DOHH2 (cell line): ENCODE measurements around the gene CIDEA.

ENCODE experiments used
- H3F3A ChIP-seq: fragments of 200-600 bp; sonication (generic), shearing (Covaris generic); 2 replicates; pipeline ENCODE4 v1.6.0; 2016; ENCODE audit warnings: antibody characterized with exemption, mild to moderate bottlenecking; ENCODE audit not compliant: control insufficient read depth, insufficient read depth
- H3K27ac ChIP-seq: fragments of 200-600 bp; sonication (generic); 2 replicates; pipeline ENCODE4 v1.5.1; 2014; ENCODE audit warnings: low read depth, mild to moderate bottlenecking, low read length, moderate library complexity
- H3K27me3 ChIP-seq: fragments of 200-600 bp; sonication (generic); 2 replicates; pipeline ENCODE4 v1.6.1; 2014; ENCODE audit warnings: mild to moderate bottlenecking, low read length, mixed read lengths; ENCODE audit not compliant: control insufficient read depth
- H3K36me3 ChIP-seq: fragments of 200-600 bp; sonication (generic); 2 replicates; pipeline ENCODE4 v1.6.1; 2014; ENCODE audit warnings: mild to moderate bottlenecking, low read length, moderate library complexity, mixed read lengths; ENCODE audit not compliant: control insufficient read depth
- H3K4me1 ChIP-seq: fragments of 200-600 bp; sonication (generic); 2 replicates; pipeline ENCODE4 v1.6.1; 2014; ENCODE audit warnings: mild to moderate bottlenecking, low read length, mixed read lengths; ENCODE audit not compliant: control insufficient read depth
- H3K4me2 ChIP-seq: fragments of 200-600 bp; sonication (generic); 2 replicates; pipeline ENCODE4 v1.6.0; 2014; ENCODE audit warnings: mild to moderate bottlenecking, low read length, moderate library complexity
- H3K4me3 ChIP-seq: fragments of 200-600 bp; sonication (generic); 2 replicates; pipeline ENCODE4 v1.5.1; 2014; ENCODE audit warnings: mild to moderate bottlenecking, low read length, mixed read lengths
- H3K79me2 ChIP-seq: fragments of 200-600 bp; sonication (generic); 2 replicates; pipeline ENCODE4 v1.6.1; 2014; ENCODE audit warnings: mild to moderate bottlenecking, low read length, mixed read lengths; ENCODE audit not compliant: control insufficient read depth
- H3K9me2 ChIP-seq: fragments of 200-600 bp; sonication (generic); replicated peaks from 2 replicates; pipeline ENCODE4 v1.6.1; 2014; ENCODE audit warnings: mild to moderate bottlenecking, low read length, mixed read lengths; ENCODE audit not compliant: control insufficient read depth
- H3K9me3 ChIP-seq: fragments of 200-600 bp; sonication (generic); 2 replicates; pipeline ENCODE4 v1.6.1; 2014; ENCODE audit warnings: antibody characterized with exemption, low read length, mixed read lengths; ENCODE audit not compliant: control insufficient read depth, insufficient read depth
- H4K20me1 ChIP-seq: fragments of 200-600 bp; sonication (generic); 2 replicates; pipeline ENCODE4 v1.6.0; 2014; ENCODE audit warnings: low read depth, mild to moderate bottlenecking, antibody characterized with exemption, low read length, moderate library complexity; ENCODE audit not compliant: control insufficient read depth, insufficient read depth
- EZH2phosphoT487 ChIP-seq: fragments of 200-600 bp; sonication (generic); IDR thresholded peaks from 2 replicates; pipeline ENCODE4 v1.6.1; 2017; ENCODE audit warnings: borderline replicate concordance, mild to moderate bottlenecking, antibody characterized with exemption, low read length, moderate library complexity, mixed read lengths
- TF ChIP-seq, protein P1 (sequence below): fragments of 200-600 bp; sonication (generic); IDR thresholded peaks from one replicate; pipeline ENCODE4 v1.5.1; 2014; ENCODE audit warnings: antibody characterized with exemption, mild to moderate bottlenecking, low read depth, low read length; ENCODE audit not compliant: poor library complexity, severe bottlenecking

The CIDEA gene

DNA sequence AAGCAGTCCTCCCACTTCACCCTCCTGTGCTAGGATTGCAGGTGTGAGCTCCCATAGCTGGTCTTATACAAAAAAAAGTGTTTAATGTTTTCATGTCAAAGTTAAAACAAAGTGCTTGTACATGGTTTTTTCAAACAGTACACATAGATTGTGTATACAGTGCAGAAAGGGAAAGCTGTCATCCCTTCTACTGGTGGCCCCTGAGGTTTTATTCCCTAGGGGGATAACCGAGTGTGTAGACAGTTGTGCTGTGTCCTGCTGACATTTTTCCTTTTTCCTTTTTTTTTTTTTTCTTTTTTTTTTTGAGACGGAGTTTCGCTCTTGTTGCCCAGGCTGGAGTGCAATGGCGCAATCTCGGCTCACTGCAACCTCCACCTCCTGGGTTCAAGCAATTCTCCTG, 64.7 kb downstream of the CIDEA start:
- Histone ChIP-seq H4K20me1 (no peaks in the 10 kb centered on the region), H3K36me3 (peaks cover 3% of the 10 kb centered on the region; the same call in 1 of the 2 replicates), H3K9me2 (no peaks in the 10 kb centered on the region), H3K9me3 (no peaks in the 10 kb centered on the region), H3K79me2 (no peaks in the 10 kb centered on the region), H3K27me3 (no peaks in the 10 kb centered on the region), H3K4me3 (no peak overlapping the region), H3K4me2 (no peak overlapping the region), H3F3A (no peaks in the 10 kb centered on the region), H3K4me1 (peaks cover 3% of the 10 kb centered on the region; the same call in 1 of the 2 replicates), H3K27ac (no peak overlapping the region)
- TF ChIP-seq EZH2phosphoT487 = no peak

- Histone ChIP-seq H3K4me1 (no peaks in the 10 kb centered on the region; the same call in 1 of the 2 replicates), H4K20me1 (no peaks in the 10 kb centered on the region), H3K79me2 (no peaks in the 10 kb centered on the region), H3K36me3 (peaks cover 18% of the 10 kb centered on the region), H3K27me3 (no peaks in the 10 kb centered on the region), H3F3A (no peaks in the 10 kb centered on the region), H3K9me2 (no peaks in the 10 kb centered on the region), H3K4me3 (no peak overlapping the region), H3K9me3 (no peaks in the 10 kb centered on the region), H3K27ac (no peak overlapping the region), H3K4me2 (no peak overlapping the region)
- no peak for TF ChIP-seq EZH2phosphoT487
- TF ChIP-seq, protein P1, sequence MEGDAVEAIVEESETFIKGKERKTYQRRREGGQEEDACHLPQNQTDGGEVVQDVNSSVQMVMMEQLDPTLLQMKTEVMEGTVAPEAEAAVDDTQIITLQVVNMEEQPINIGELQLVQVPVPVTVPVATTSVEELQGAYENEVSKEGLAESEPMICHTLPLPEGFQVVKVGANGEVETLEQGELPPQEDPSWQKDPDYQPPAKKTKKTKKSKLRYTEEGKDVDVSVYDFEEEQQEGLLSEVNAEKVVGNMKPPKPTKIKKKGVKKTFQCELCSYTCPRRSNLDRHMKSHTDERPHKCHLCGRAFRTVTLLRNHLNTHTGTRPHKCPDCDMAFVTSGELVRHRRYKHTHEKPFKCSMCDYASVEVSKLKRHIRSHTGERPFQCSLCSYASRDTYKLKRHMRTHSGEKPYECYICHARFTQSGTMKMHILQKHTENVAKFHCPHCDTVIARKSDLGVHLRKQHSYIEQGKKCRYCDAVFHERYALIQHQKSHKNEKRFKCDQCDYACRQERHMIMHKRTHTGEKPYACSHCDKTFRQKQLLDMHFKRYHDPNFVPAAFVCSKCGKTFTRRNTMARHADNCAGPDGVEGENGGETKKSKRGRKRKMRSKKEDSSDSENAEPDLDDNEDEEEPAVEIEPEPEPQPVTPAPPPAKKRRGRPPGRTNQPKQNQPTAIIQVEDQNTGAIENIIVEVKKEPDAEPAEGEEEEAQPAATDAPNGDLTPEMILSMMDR = no peak
Measured at GRCh38 chr18:12321333-12321732, 67.2 kb downstream of the CIDEA start.

DNA sequence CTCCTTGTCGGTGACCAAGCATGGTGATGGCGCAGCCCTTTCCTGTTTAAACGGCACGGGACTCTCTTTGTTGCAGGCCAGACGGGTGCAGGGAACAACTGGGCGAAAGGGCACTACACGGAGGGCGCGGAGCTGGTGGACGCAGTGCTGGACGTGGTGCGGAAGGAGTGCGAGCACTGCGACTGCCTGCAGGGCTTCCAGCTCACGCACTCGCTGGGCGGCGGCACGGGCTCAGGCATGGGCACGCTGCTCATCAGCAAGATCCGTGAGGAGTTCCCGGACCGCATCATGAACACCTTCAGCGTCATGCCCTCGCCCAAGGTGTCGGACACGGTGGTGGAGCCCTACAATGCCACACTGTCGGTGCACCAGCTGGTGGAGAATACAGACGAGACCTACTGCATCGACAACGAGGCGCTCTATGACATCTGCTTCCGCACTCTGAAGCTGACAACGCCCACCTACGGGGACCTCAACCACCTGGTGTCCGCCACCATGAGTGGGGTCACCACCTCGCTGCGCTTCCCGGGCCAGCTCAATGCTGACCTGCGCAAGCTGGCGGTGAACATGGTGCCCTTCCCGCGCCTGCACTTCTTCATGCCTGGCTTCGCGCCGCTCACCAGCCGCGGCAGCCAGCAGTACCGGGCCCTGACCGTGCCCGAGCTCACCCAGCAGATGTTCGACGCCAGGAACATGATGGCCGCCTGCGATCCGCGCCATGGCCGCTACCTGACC, 71.0 kb downstream of the CIDEA start:
- H3K79me2 ChIP-seq = no peaks in the 10 kb centered on the region
- H3K36me3 ChIP-seq = peaks cover 53% of the 10 kb centered on the region

GRCh38 chr18:12325726-12326245, 71.6 kb downstream of the CIDEA start:
- peaks cover 53% of the 10 kb centered on the region for H3K36me3 ChIP-seq

More for the DNA sequence above, 71.0 kb downstream of the CIDEA start:
- H3K4me2 ChIP-seq = no peak overlapping the region
- H3K27me3 ChIP-seq = no peaks in the 10 kb centered on the region
- no peak overlapping the region for H3K4me3 ChIP-seq
- no peak overlapping the region for H3K27ac ChIP-seq
- TF ChIP-seq EZH2phosphoT487 = no peak
- TF ChIP-seq, protein P1 = no peak
- H3K4me1 ChIP-seq = no peaks in the 10 kb centered on the region; the same call in 1 of the 2 replicates
- H3K9me2 ChIP-seq = no peaks in the 10 kb centered on the region
- no peaks in the 10 kb centered on the region for H3K9me3 ChIP-seq
- H4K20me1 ChIP-seq = no peaks in the 10 kb centered on the region
- no peaks in the 10 kb centered on the region for H3F3A ChIP-seq

More at GRCh38 chr18:12325726-12326245, 71.6 kb downstream of the CIDEA start:
- H3K79me2 ChIP-seq = no peaks in the 10 kb centered on the region
- no peak overlapping the region for H3K4me3 ChIP-seq
- no peaks in the 10 kb centered on the region for H3K9me3 ChIP-seq
- H3K9me2 ChIP-seq = no peaks in the 10 kb centered on the region
- H3K4me1 ChIP-seq = no peaks in the 10 kb centered on the region; the same call in 1 of the 2 replicates
- H3F3A ChIP-seq = no peaks in the 10 kb centered on the region
- H3K27ac ChIP-seq = no peak overlapping the region
- H3K27me3 ChIP-seq = no peaks in the 10 kb centered on the region
- H3K4me2 ChIP-seq = no peak overlapping the region
- H4K20me1 ChIP-seq = no peaks in the 10 kb centered on the region
- no peak for TF ChIP-seq EZH2phosphoT487
- TF ChIP-seq, protein P1 = no peak
